Measurements from ENCODE around the gene ZMYND15. TPM values are rescaled to one million over a fixed set of nuclear protein-coding genes. Genes with fewer than 3 reads are reported as not detected.
"Not testable (repeated sequence)": the region's sequence is repeated elsewhere in the genome, so short reads cannot be mapped to it uniquely, and the experiment has no call there.

Gene ZMYND15
- total RNA-seq, 1 donor from 2014 or later = not detected

GRCh38 chr17:4711661-4712181 lies 27.9 kb upstream of the ZMYND15 start:
- no peak for DNase-seq (ENCODE audit: low spot score)
- peak overlapping the region; percentile 86 for H3K4me3 Mint-ChIP-seq
- peak overlapping the region; percentile 98 for H3K4me2 ChIP-seq

GRCh38 chr17:4712526-4712925 lies 27.1 kb upstream of the ZMYND15 start:
- DNase-seq (ENCODE audit: low spot score) = no peak
- no peaks in the 10 kb centered on the region for H3K9me3 Mint-ChIP-seq
- H3K4me3 ChIP-seq = no peak overlapping the region
- H3K9ac ChIP-seq = no peak overlapping the region
- H3K27me3 ChIP-seq = no peaks in the 10 kb centered on the region
- peak overlapping the region; percentile 86 for H3K4me3 Mint-ChIP-seq
- H3K4me1 Mint-ChIP-seq = peaks cover 11% of the 10 kb centered on the region
- H3K4me1 ChIP-seq = peaks cover 3% of the 10 kb centered on the region
- no peaks in the 10 kb centered on the region for H3K9me3 ChIP-seq (ENCODE audit: low read depth)
- no peaks in the 10 kb centered on the region for H3K36me3 Mint-ChIP-seq
- H3F3A ChIP-seq (ENCODE audit: low read depth) = peaks cover 10% of the 10 kb centered on the region
- no peak overlapping the region for H2AFZ ChIP-seq (replicated peaks)
- no peak overlapping the region for H3K27ac ChIP-seq
- H3K27me3 Mint-ChIP-seq (ENCODE audit: insufficient read depth, low read depth) = peaks cover 3% of the 10 kb centered on the region
- peaks cover 27% of the 10 kb centered on the region for H3K79me2 ChIP-seq (ENCODE audit: low read depth)
- peaks cover 10% of the 10 kb centered on the region for H4K20me1 ChIP-seq (ENCODE audit: low read depth)
- H3K27ac Mint-ChIP-seq = no peak overlapping the region
- H3K4me2 ChIP-seq = no peak overlapping the region
- TF ChIP-seq EZH2 (IDR thresholded peaks at IDR 0.05) (no peak), CTCF (IDR thresholded peaks at IDR 0.05) (no peak)
- no peaks in the 10 kb centered on the region for H3K36me3 ChIP-seq

More at GRCh38 chr17:4711661-4712181, 27.9 kb upstream of the ZMYND15 start:
- Histone ChIP-seq H3K79me2 (ENCODE audit: low read depth) (peaks cover 27% of the 10 kb centered on the region), H4K20me1 (ENCODE audit: low read depth) (peaks cover 10% of the 10 kb centered on the region), H3K9me3 (ENCODE audit: low read depth) (no peaks in the 10 kb centered on the region), H2AFZ (replicated peaks) (no peak overlapping the region), H3K9ac (no peak overlapping the region), H3K36me3 (no peaks in the 10 kb centered on the region), H3K27ac (no peak overlapping the region), H3K27me3 (no peaks in the 10 kb centered on the region), H3K4me3 (peak overlapping the region; percentile 89), H3F3A (ENCODE audit: low read depth) (peaks cover 10% of the 10 kb centered on the region), H3K4me1 (peaks cover 3% of the 10 kb centered on the region)
- H3K36me3 Mint-ChIP-seq = no peaks in the 10 kb centered on the region
- H3K9me3 Mint-ChIP-seq = no peaks in the 10 kb centered on the region
- H3K27ac Mint-ChIP-seq = no peak overlapping the region
- H3K27me3 Mint-ChIP-seq (ENCODE audit: insufficient read depth, low read depth) = peaks cover 3% of the 10 kb centered on the region
- no peak for TF ChIP-seq CTCF (IDR thresholded peaks at IDR 0.05)
- TF ChIP-seq EZH2phosphoT487 (IDR thresholded peaks at IDR 0.05) = no peak
- TF ChIP-seq EZH2 (IDR thresholded peaks at IDR 0.05) = no peak
- H3K4me1 Mint-ChIP-seq = peaks cover 11% of the 10 kb centered on the region

GRCh38 chr17:4714340-4715062 lies 25.1 kb upstream of the ZMYND15 start:
- not testable (repeated sequence) for H3K36me3 ChIP-seq; H3K4me2 ChIP-seq; H3K9me3 Mint-ChIP-seq; H3K27me3 Mint-ChIP-seq (ENCODE audit: insufficient read depth, low read depth); H3K9me3 ChIP-seq (ENCODE audit: low read depth); H3K36me3 Mint-ChIP-seq; H3K9ac ChIP-seq; H3K4me1 ChIP-seq; H3K27ac ChIP-seq; H3F3A ChIP-seq (ENCODE audit: low read depth); H2AFZ ChIP-seq (replicated peaks); H3K4me3 Mint-ChIP-seq; H3K4me3 ChIP-seq; H3K27me3 ChIP-seq; DNase-seq (ENCODE audit: low spot score); H4K20me1 ChIP-seq (ENCODE audit: low read depth); H3K27ac Mint-ChIP-seq
- peaks cover 27% of the 10 kb centered on the region for H3K79me2 ChIP-seq (ENCODE audit: low read depth)
- peaks cover 11% of the 10 kb centered on the region for H3K4me1 Mint-ChIP-seq

GRCh38 chr17:4715063-4715744 lies 24.4 kb upstream of the ZMYND15 start:
- no peak overlapping the region for H2AFZ ChIP-seq (replicated peaks)
- H3K4me1 ChIP-seq = no peaks in the 10 kb centered on the region
- Mint-ChIP-seq H3K4me1 (peaks cover 7% of the 10 kb centered on the region), H3K36me3 (peaks cover 5% of the 10 kb centered on the region), H3K9me3 (no peaks in the 10 kb centered on the region), H3K27me3 (ENCODE audit: insufficient read depth, low read depth) (peaks cover 5% of the 10 kb centered on the region), H3K27ac (no peak overlapping the region), H3K4me3 (peak overlapping the region; percentile 35)
- H4K20me1 ChIP-seq (ENCODE audit: low read depth) = peaks cover 10% of the 10 kb centered on the region
- H3F3A ChIP-seq (ENCODE audit: low read depth) = no peaks in the 10 kb centered on the region
- TF ChIP-seq CTCF (IDR thresholded peaks at IDR 0.05) (no peak), EZH2 (IDR thresholded peaks at IDR 0.05) (no peak), EZH2phosphoT487 (IDR thresholded peaks at IDR 0.05) (no peak)
- H3K4me2 ChIP-seq = no peak overlapping the region
- H3K79me2 ChIP-seq (ENCODE audit: low read depth) = peaks cover 27% of the 10 kb centered on the region
- no peaks in the 10 kb centered on the region for H3K9me3 ChIP-seq (ENCODE audit: low read depth)
- H3K27me3 ChIP-seq = no peaks in the 10 kb centered on the region
- no peaks in the 10 kb centered on the region for H3K36me3 ChIP-seq
- no peak for DNase-seq (ENCODE audit: low spot score)
- no peak overlapping the region for H3K27ac ChIP-seq
- no peak overlapping the region for H3K9ac ChIP-seq
- no peak overlapping the region for H3K4me3 ChIP-seq
